Epithelial cell of alveolus of lung (primary cell): Measurements from ENCODE around the gene PACSIN2. TPM values are rescaled to one million over a fixed set of nuclear protein-coding genes. Genes with fewer than 3 reads are reported as not detected.

Source experiments
- total RNA-seq: library from RNA; depleted of rRNA; stranded (reverse); fragments of >200 nt; gene quantifications from 2 replicates; pipeline ENCODE4 v1.2.1, GENCODE V29; 2015

PACSIN2 gene
- 27.2 and 38.7 TPM in 2 replicates for total RNA-seq

GRCh38 chr22:43014869-43015676 lies at the start of gene PACSIN2:
TSS of gene PACSIN2 (minus strand) at chr22:43015149. CDS start at chr22:42912080, 103,069 bp downstream.

GRCh38 chr22:42856865-42857704 lies 157.9 kb downstream of the PACSIN2 start, which contains the start of gene ARFGAP3:
TSS of gene ARFGAP3 (minus strand) at chr22:42857273. CDS start at chr22:42857182, 91 bp downstream.

Other genes with a start within 250 kb of the PACSIN2 start
- gene ARFGAP3, start 157.9 kb downstream of the PACSIN2 start, total RNA-seq = 43.6 and 47.6 TPM in 2 replicates
- 6.2 and 8.4 TPM in 2 replicates for gene TTLL1, start 74.2 kb upstream of the PACSIN2 start, total RNA-seq
- gene BIK, start 95.6 kb upstream of the PACSIN2 start, total RNA-seq = 0.39 TPM in 1 of 2 replicates, not detected in the other
- gene MCAT, start 128.2 kb upstream of the PACSIN2 start, total RNA-seq = 13.9 and 21.6 TPM in 2 replicates
- 235 and 477 TPM in 2 replicates for gene TSPO, start 136.4 kb upstream of the PACSIN2 start, total RNA-seq
- gene TTLL12, start 172.0 kb upstream of the PACSIN2 start, total RNA-seq = 32.6 and 34.9 TPM in 2 replicates